Glutamatergic neuron (in vitro differentiated cells): ENCODE measurements around the gene TMEM266. TPM values are rescaled to one million over a fixed set of nuclear protein-coding genes. Genes with fewer than 3 reads are reported as not detected.

ENCODE experiments used
- DNase-seq: peaks from one replicate; pipeline ENCODE4 v3.0.0; 2022
- H3K27ac Mint-ChIP-seq: one replicate; pipeline ENCODE4 v1.8.0; 2020; ENCODE audit warnings: mild to moderate bottlenecking, mixed read lengths, inconsistent platforms; ENCODE audit not compliant: unreplicated experiment
- H3K27me3 Mint-ChIP-seq: one replicate; pipeline ENCODE4 v1.8.0; 2020; ENCODE audit warnings: mild to moderate bottlenecking, moderate library complexity, mixed read lengths, inconsistent platforms; ENCODE audit not compliant: unreplicated experiment
- H3K36me3 Mint-ChIP-seq: one replicate; pipeline ENCODE4 v1.8.0; 2020; ENCODE audit warnings: mild to moderate bottlenecking, mixed read lengths, inconsistent platforms; ENCODE audit not compliant: unreplicated experiment
- H3K4me1 Mint-ChIP-seq: one replicate; pipeline ENCODE4 v1.8.0; 2020; ENCODE audit warnings: mild to moderate bottlenecking, low read depth, mixed read lengths, inconsistent platforms; ENCODE audit not compliant: unreplicated experiment
- H3K4me3 Mint-ChIP-seq: one replicate; pipeline ENCODE4 v1.8.0; 2020; ENCODE audit warnings: mild to moderate bottlenecking, mixed read lengths, inconsistent platforms; ENCODE audit not compliant: unreplicated experiment
- H3K9me3 Mint-ChIP-seq: one replicate; pipeline ENCODE4 v1.8.0; 2020; ENCODE audit warnings: mild to moderate bottlenecking, moderate library complexity, mixed read lengths, inconsistent platforms; ENCODE audit not compliant: unreplicated experiment
- total RNA-seq: library from RNA; stranded (reverse); fragmentation: NEBNext Ultra II Directional; extraction: Animal tissue kit (Norgen Biotek cat#: 25700); gene quantifications from one replicate; pipeline ENCODE4 v1.2.1, GENCODE V29; 2021; ENCODE audit not compliant: unreplicated experiment
- TF ChIP-seq, protein P1 (sequence below): fragments of 200-600 bp; sonication (generic); IDR thresholded peaks from one replicate; pipeline ENCODE4 v1.5.0; 2021; ENCODE audit not compliant: partially characterized antibody, unreplicated experiment

TMEM266 gene
- total RNA-seq, 1 donor from 2014 or later: 1.3 TPM

DNA sequence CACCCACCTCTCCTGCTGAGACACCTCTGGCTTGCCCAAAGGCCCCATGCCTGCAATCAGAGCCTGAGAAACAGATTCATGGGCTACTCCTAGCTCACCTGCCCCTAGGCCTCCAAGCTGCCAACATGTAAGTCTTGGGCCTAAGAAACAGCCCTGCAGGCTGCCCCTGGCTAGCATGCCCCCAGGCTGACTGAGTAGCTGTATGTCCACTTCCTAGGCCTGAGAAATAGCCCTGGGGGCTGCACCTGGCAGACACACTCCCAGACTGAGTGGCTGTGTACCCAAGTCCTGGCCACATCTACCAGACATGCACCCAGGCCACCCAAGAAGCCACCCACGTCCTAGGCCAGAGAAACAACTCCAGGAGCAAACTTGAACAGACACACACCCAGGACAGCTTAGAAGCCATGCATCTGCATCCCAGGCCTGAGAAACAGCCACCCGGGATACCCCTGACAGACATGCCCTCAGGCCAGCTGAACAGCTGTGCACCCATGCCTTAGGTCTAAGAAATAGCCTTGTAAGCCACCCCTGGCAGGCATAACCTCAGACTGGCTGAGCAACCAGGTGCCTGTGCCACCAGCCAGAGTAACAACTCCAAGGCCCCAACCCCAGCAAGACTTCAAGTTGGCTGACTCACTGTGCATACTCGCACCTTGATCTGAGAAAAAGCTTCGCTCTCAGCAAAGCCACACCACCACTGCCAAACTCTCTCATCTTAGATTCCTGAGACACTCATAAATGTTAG lies 35.6 kb upstream of the TMEM266 start:
- Mint-ChIP-seq H3K36me3 (peaks cover 5% of the 10 kb centered on the region), H3K9me3 (peaks cover 5% of the 10 kb centered on the region), H3K27me3 (no peaks in the 10 kb centered on the region), H3K4me3 (no peak overlapping the region), H3K27ac (no peak overlapping the region), H3K4me1 (no peaks in the 10 kb centered on the region)
- DNase-seq: no peak
- TF ChIP-seq, protein P1, sequence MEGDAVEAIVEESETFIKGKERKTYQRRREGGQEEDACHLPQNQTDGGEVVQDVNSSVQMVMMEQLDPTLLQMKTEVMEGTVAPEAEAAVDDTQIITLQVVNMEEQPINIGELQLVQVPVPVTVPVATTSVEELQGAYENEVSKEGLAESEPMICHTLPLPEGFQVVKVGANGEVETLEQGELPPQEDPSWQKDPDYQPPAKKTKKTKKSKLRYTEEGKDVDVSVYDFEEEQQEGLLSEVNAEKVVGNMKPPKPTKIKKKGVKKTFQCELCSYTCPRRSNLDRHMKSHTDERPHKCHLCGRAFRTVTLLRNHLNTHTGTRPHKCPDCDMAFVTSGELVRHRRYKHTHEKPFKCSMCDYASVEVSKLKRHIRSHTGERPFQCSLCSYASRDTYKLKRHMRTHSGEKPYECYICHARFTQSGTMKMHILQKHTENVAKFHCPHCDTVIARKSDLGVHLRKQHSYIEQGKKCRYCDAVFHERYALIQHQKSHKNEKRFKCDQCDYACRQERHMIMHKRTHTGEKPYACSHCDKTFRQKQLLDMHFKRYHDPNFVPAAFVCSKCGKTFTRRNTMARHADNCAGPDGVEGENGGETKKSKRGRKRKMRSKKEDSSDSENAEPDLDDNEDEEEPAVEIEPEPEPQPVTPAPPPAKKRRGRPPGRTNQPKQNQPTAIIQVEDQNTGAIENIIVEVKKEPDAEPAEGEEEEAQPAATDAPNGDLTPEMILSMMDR: no peak

DNA sequence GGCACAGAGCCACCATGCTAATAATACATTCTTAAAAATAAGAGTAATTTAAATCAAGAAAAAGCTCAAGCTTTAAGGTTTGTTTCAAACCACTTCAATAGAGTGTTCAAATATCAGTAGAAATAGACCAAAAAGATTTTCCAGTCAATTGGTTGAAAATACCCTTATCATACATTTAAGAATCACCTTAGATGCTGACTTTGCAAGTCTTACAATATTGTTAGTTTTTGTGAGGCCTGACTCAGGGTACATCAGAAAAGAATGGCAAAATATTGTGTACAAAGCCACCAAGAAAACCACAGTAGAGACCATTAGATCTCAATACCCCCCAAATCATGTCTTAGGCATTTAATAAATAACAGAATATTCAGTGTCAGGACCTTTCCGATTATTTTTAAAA lies 27.7 kb upstream of the TMEM266 start:
- Mint-ChIP-seq H3K4me1 (no peaks in the 10 kb centered on the region), H3K27me3 (no peaks in the 10 kb centered on the region), H3K36me3 (no peaks in the 10 kb centered on the region), H3K9me3 (no peaks in the 10 kb centered on the region), H3K27ac (no peak overlapping the region), H3K4me3 (no peak overlapping the region)
- TF ChIP-seq, protein P1: no peak
- DNase-seq: no peak

DNA sequence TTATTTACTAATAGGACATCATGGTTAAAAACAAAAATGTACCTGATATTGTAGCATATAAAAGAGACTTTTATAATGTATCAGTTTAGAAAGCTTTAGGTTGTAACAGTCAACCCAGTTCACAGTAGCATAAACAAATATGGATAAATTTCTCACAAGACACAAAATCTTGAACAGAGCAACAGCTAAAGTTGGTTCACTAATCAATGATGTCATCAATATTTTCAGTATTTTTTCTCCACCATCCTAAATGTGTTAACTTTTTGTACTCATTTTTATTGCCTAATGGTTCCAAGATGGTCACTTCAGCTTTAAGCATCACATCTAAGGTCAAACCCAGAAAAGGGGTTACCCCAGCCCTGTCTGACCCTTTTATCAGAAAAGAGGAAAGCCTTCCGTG lies 26.3 kb upstream of the TMEM266 start:
- Mint-ChIP-seq H3K4me1 (no peaks in the 10 kb centered on the region), H3K27me3 (no peaks in the 10 kb centered on the region), H3K36me3 (no peaks in the 10 kb centered on the region), H3K4me3 (no peak overlapping the region), H3K27ac (no peak overlapping the region), H3K9me3 (no peaks in the 10 kb centered on the region)
- TF ChIP-seq, protein P1: no peak
- no peak for DNase-seq

DNA sequence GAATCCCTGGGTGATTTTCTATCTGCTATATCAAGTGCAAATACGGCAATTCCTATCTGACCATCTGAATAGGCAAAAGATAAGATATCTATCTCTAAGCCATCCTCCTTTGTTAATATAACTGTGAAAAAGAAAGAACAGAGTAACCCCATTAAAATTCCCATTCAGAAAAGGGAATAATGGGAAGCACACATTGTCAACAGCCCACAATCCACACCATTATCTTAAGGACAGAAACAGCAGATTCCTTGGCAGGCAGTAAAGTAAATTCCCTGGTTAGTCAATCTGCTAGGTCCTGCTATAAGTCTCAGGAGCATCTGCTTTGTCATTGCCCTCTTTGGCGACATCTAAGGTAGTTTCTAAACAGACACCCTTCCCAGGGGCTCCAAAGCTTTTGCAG lies 25.7 kb upstream of the TMEM266 start:
- Mint-ChIP-seq H3K27ac (no peak overlapping the region), H3K27me3 (no peaks in the 10 kb centered on the region), H3K4me3 (no peak overlapping the region), H3K4me1 (no peaks in the 10 kb centered on the region), H3K9me3 (no peaks in the 10 kb centered on the region), H3K36me3 (peaks cover 5% of the 10 kb centered on the region)
- TF ChIP-seq, protein P1: no peak
- DNase-seq: no peak

DNA sequence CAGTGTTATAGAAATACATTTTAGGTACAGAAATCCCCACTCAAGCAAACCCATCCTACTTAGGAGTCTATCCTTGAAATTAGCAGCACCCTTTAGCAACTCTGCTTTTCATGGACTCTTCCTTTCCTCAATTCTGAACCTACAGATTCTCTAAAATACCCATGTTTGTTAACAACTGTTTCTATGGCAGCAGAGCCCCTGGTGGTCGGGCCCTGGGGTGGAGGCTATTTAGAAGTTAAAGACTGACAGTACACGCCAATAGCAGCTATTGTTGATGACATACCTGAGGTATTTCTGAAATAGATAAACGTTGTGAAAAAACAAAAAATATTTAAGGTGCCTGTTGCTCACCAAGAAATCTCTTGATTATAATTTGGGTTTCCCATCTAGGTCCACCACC lies 24.2 kb upstream of the TMEM266 start:
- peaks cover 7% of the 10 kb centered on the region for H3K36me3 Mint-ChIP-seq
- H3K4me3 Mint-ChIP-seq: no peak overlapping the region
- TF ChIP-seq, protein P1: no peak
- DNase-seq: no peak
- no peaks in the 10 kb centered on the region for H3K4me1 Mint-ChIP-seq
- no peaks in the 10 kb centered on the region for H3K27me3 Mint-ChIP-seq
- H3K27ac Mint-ChIP-seq: no peak overlapping the region
- no peaks in the 10 kb centered on the region for H3K9me3 Mint-ChIP-seq
